ENCODE results near the gene PMS1. TPM values are rescaled to one million over a fixed set of nuclear protein-coding genes. Genes with fewer than 3 reads are reported as not detected.

The PMS1 gene
- total and polyA plus RNA-seq, 9 of the 15 experiments (the other 6 are each of a cell fraction or from before 2014, with no cell fraction given): 14.5 to 29.8 (median 24.7) TPM

DNA sequence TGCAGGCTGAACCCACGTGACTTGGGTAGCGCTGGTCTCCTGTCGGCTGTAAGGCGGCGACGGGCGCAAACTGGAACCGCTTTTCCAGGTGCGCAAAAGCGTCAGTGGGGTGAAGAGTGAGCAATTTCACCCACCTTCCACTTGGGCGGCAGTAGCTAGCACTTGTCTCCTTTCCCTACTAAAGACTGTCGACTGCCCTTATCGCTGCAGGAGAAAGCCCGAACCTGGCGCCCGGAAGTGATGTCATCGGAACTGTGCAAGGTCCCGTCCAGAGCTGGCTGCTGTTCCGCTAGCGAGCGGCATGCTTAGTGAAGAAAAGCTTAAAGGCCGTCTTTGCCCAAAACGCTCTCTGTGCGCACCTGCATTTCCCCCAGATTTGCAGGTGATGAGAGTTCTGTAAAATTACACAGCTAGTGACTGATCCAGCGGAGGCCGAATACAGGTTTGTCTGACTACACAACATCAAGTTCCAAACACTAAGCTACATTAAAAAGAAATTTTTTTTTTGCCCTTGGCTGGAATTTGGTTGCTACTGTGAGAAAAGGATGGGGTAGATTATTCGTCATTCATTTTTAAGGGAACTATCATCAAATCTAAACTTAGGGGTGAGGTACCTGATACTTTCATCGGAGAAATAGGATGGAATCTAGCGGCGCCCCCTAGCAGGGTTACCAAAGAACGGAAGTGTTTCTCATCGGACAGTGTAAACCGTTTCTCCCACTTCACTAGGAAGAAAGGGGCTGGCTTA, 21.5 kb upstream of the PMS1 start, which contains the start of gene OSGEPL1 (continued):
- no peak for TF ChIP-seq SMARCA5 (IDR thresholded peaks at IDR 0.05)
- peak; percentile 68 for TF ChIP-seq TBP (optimal IDR thresholded peaks at IDR 0.05; ENCODE audit: low read depth, low read length)
- TF ChIP-seq, protein P1, sequence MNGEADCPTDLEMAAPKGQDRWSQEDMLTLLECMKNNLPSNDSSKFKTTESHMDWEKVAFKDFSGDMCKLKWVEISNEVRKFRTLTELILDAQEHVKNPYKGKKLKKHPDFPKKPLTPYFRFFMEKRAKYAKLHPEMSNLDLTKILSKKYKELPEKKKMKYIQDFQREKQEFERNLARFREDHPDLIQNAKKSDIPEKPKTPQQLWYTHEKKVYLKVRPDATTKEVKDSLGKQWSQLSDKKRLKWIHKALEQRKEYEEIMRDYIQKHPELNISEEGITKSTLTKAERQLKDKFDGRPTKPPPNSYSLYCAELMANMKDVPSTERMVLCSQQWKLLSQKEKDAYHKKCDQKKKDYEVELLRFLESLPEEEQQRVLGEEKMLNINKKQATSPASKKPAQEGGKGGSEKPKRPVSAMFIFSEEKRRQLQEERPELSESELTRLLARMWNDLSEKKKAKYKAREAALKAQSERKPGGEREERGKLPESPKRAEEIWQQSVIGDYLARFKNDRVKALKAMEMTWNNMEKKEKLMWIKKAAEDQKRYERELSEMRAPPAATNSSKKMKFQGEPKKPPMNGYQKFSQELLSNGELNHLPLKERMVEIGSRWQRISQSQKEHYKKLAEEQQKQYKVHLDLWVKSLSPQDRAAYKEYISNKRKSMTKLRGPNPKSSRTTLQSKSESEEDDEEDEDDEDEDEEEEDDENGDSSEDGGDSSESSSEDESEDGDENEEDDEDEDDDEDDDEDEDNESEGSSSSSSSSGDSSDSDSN (IDR thresholded peaks at IDR 0.05; ENCODE audit: borderline replicate concordance in 1 of 2, low read depth in 2 of 2, low read length in 2 of 2): peak in 1 of 2 experiments; percentile 77; a peak in 2 of 4 replicates
- TF ChIP-seq POLR2A (conservative IDR thresholded peaks at IDR 0.05): peak; percentile 91
- peak; percentile 37; the same call in 1 of the 2 replicates for TF ChIP-seq NFRKB (IDR thresholded peaks at IDR 0.05; ENCODE audit: low read depth)
- no peak for TF ChIP-seq RBM14 (IDR thresholded peaks at IDR 0.05; ENCODE audit: borderline replicate concordance, insufficient read depth, low read depth, low read length)
- TF ChIP-seq ZNF444 (CRISPR knock-in tag; IDR thresholded peaks at IDR 0.05): no peak
- peak; percentile 78 for TF ChIP-seq ZNF384 (IDR thresholded peaks at IDR 0.05; ENCODE audit: low read depth, low read length)
- TF ChIP-seq NR1H2 (CRISPR knock-in tag; IDR thresholded peaks at IDR 0.05): 0 out of 2 replicates have a peak, but pooled peaks have one; percentile 33
- no peak for TF ChIP-seq ARHGAP35 (IDR thresholded peaks at IDR 0.05; ENCODE audit: partially characterized antibody)
- peak; percentile 78 for TF ChIP-seq POLR2AphosphoS5 (IDR thresholded peaks at IDR 0.05; ENCODE audit: control insufficient read depth, insufficient read depth, low read depth, low read length)
- no peak for TF ChIP-seq HOXB6 (CRISPR knock-in tag; IDR thresholded peaks at IDR 0.05; ENCODE audit: borderline replicate concordance)
- peak; percentile 70 for TF ChIP-seq ZFX (CRISPR knock-in tag; IDR thresholded peaks at IDR 0.05)
- TF ChIP-seq ZNF431 (CRISPR knock-in tag; IDR thresholded peaks at IDR 0.05): no peak
- TF ChIP-seq FOSL1 (tag; conservative IDR thresholded peaks at IDR 0.05): 0 out of 2 replicates have a peak, but pooled peaks have one; percentile 14
- TF ChIP-seq ETV5 (CRISPR knock-in tag; IDR thresholded peaks at IDR 0.05; ENCODE audit: low read depth): peak; percentile 87; the same call in 1 of the 2 replicates
- TF ChIP-seq SAP30 (IDR thresholded peaks at IDR 0.05; ENCODE audit: borderline replicate concordance, insufficient read depth, low read depth, low read length, poor library complexity, severe bottlenecking): peak; percentile 7
- TF ChIP-seq FOXA3 (CRISPR knock-in tag; conservative IDR thresholded peaks at IDR 0.05 in 1 of 2, IDR thresholded peaks at IDR 0.05 in 1 of 2): no peak
- no peak for TF ChIP-seq SAFB (IDR thresholded peaks at IDR 0.05; ENCODE audit: borderline replicate concordance, low read depth, low read length)
- no peak for TF ChIP-seq ZNF212 (CRISPR knock-in tag; IDR thresholded peaks at IDR 0.05)
- no peak for TF ChIP-seq TSC22D4 (tag; IDR thresholded peaks at IDR 0.05)
- TF ChIP-seq XRCC5 (IDR thresholded peaks at IDR 0.05; ENCODE audit: low read depth, low read length): peak; percentile 77; the same call in 1 of the 2 replicates
- TF ChIP-seq, protein P2, sequence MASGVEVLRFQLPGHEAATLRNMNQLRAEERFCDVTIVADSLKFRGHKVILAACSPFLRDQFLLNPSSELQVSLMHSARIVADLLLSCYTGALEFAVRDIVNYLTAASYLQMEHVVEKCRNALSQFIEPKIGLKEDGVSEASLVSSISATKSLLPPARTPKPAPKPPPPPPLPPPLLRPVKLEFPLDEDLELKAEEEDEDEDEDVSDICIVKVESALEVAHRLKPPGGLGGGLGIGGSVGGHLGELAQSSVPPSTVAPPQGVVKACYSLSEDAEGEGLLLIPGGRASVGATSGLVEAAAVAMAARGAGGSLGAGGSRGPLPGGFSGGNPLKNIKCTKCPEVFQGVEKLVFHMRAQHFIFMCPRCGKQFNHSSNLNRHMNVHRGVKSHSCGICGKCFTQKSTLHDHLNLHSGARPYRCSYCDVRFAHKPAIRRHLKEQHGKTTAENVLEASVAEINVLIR (CRISPR knock-in tag; IDR thresholded peaks at IDR 0.05): peak; percentile 84
- TF ChIP-seq KHSRP (IDR thresholded peaks at IDR 0.05): no peak
- TF ChIP-seq ERF (CRISPR knock-in tag; IDR thresholded peaks at IDR 0.05): no peak
- no peak for TF ChIP-seq ZNF354B (CRISPR knock-in tag; IDR thresholded peaks at IDR 0.05)
- peak; percentile 79; the same call in 1 of the 2 replicates for TF ChIP-seq PHF8 (IDR thresholded peaks at IDR 0.05; ENCODE audit: borderline replicate concordance, low read length)
- TF ChIP-seq BHLHE40 (IDR thresholded peaks at IDR 0.05; ENCODE audit: low read length): peak; percentile 56; the same call in 1 of the 2 replicates
